ENCODE data around the gene SLC12A3.

- TF ChIP-seq, protein P1, sequence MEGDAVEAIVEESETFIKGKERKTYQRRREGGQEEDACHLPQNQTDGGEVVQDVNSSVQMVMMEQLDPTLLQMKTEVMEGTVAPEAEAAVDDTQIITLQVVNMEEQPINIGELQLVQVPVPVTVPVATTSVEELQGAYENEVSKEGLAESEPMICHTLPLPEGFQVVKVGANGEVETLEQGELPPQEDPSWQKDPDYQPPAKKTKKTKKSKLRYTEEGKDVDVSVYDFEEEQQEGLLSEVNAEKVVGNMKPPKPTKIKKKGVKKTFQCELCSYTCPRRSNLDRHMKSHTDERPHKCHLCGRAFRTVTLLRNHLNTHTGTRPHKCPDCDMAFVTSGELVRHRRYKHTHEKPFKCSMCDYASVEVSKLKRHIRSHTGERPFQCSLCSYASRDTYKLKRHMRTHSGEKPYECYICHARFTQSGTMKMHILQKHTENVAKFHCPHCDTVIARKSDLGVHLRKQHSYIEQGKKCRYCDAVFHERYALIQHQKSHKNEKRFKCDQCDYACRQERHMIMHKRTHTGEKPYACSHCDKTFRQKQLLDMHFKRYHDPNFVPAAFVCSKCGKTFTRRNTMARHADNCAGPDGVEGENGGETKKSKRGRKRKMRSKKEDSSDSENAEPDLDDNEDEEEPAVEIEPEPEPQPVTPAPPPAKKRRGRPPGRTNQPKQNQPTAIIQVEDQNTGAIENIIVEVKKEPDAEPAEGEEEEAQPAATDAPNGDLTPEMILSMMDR (conservative IDR thresholded peaks at IDR 0.05) = no peak
- no peak for TF ChIP-seq ZFX (IDR thresholded peaks at IDR 0.05)
Measured at GRCh38 chr16:56876048-56876447, 11.0 kb downstream of the SLC12A3 start.

Measured in C4-2B (cell line).